GM10847 (cell line): Measurements from ENCODE around the gene LECT2.

ENCODE experiments used
- POLR2A ChIP-seq: IDR thresholded peaks from 2 replicates; pipeline ENCODE4 v1.6.1; 2011; ENCODE audit not compliant: insufficient read length; ENCODE audit errors: extremely low read depth

Gene LECT2

GRCh38 chr5:135916638-135917263 lies 38.0 kb downstream of the LECT2 start:
- no peak for TF ChIP-seq POLR2A

- no peak for TF ChIP-seq POLR2A
Measured at GRCh38 chr5:135915466-135916001, 39.2 kb downstream of the LECT2 start.

- TF ChIP-seq POLR2A, result no peak
Measured at GRCh38 chr5:135913713-135914626, 40.8 kb downstream of the LECT2 start.

- no peak for TF ChIP-seq POLR2A
Measured at GRCh38 chr5:135905144-135905543, 49.6 kb downstream of the LECT2 start.

GRCh38 chr5:135901633-135902032 lies 53.1 kb downstream of the LECT2 start:
- TF ChIP-seq POLR2A, result no peak

GRCh38 chr5:135900276-135900675 lies 54.5 kb downstream of the LECT2 start:
- TF ChIP-seq POLR2A, result no peak

- no peak for TF ChIP-seq POLR2A
Measured at GRCh38 chr5:135898651-135899050, 56.1 kb downstream of the LECT2 start.
